ENCODE data around the gene SMOC2. TPM values are rescaled to one million over a fixed set of nuclear protein-coding genes. Genes with fewer than 3 reads are reported as not detected.

SMOC2 gene
- total RNA-seq, 4 donors from 2014 or later, result 74.7 to 139 (median 118) TPM

GRCh38 chr6:168678077-168678476 is 237.1 kb downstream of the SMOC2 start:
- H3K4me3 ChIP-seq, result no peak overlapping the region
- H3K36me3 ChIP-seq, result no peaks in the 10 kb centered on the region
- no peak overlapping the region for H3K27ac ChIP-seq
- H3K27me3 ChIP-seq, result no peaks in the 10 kb centered on the region
- no peak for DNase-seq (ENCODE audit: low spot score in 2 of 2)
- no peaks in the 10 kb centered on the region for H3K4me1 ChIP-seq
- 44 to 74% methylated on average over 1 of the region's 1 CpG for WGBS, 2 donors
- no peaks in the 10 kb centered on the region for H3K9me3 ChIP-seq
- no peak for TF ChIP-seq POLR2A (IDR thresholded peaks at IDR 0.05)
- TF ChIP-seq CTCF (IDR thresholded peaks at IDR 0.05), result no peak
- no peak for TF ChIP-seq EP300 (IDR thresholded peaks at IDR 0.05)

- TF ChIP-seq POLR2A (IDR thresholded peaks at IDR 0.05) (no peak), CTCF (IDR thresholded peaks at IDR 0.05) (no peak)
- no peak for DNase-seq (ENCODE audit: low spot score in 2 of 2)
- Histone ChIP-seq H3K4me1 (peaks cover 0 to 4% (median 0%) of the 10 kb centered on the region in 4 donors), H3K27me3 (no peaks in the 10 kb centered on the region), H3K9me3 (no peaks in the 10 kb centered on the region), H3K27ac (no peak overlapping the region), H3K36me3 (no peaks in the 10 kb centered on the region), H3K4me3 (no peak overlapping the region)
- 53 to 61% methylated on average over 5 of the region's 5 CpGs for WGBS, 2 donors
Measured at GRCh38 chr6:168678588-168678987, 237.6 kb downstream of the SMOC2 start.

GRCh38 chr6:168681748-168682147 is 240.8 kb downstream of the SMOC2 start:
- Histone ChIP-seq H3K36me3 (no peaks in the 10 kb centered on the region), H3K27ac (no peak overlapping the region), H3K4me1 (peaks cover 0 to 7% (median 0%) of the 10 kb centered on the region in 4 donors), H3K9me3 (no peaks in the 10 kb centered on the region), H3K4me3 (no peak overlapping the region), H3K27me3 (no peaks in the 10 kb centered on the region)
- no peak for DNase-seq (ENCODE audit: low spot score in 2 of 2)
- TF ChIP-seq CTCF (IDR thresholded peaks at IDR 0.05), result no peak
- no peak for TF ChIP-seq EP300 (IDR thresholded peaks at IDR 0.05)
- TF ChIP-seq POLR2A (IDR thresholded peaks at IDR 0.05), result no peak
- WGBS, 2 donors, result 86 to 89% methylated on average over 5 of the region's 5 CpGs

GRCh38 chr6:168683621-168684020 is 242.6 kb downstream of the SMOC2 start:
- no peak for TF ChIP-seq POLR2A (IDR thresholded peaks at IDR 0.05)
- no peak for TF ChIP-seq CTCF (IDR thresholded peaks at IDR 0.05)
- no peak for TF ChIP-seq EP300 (IDR thresholded peaks at IDR 0.05)
- Histone ChIP-seq H3K27me3 (no peaks in the 10 kb centered on the region), H3K27ac (no peak overlapping the region), H3K4me3 (no peak overlapping the region), H3K4me1 (peaks cover 0 to 7% (median 0%) of the 10 kb centered on the region in 4 donors), H3K36me3 (no peaks in the 10 kb centered on the region), H3K9me3 (no peaks in the 10 kb centered on the region)
- 24 to 26% methylated on average over 11 of the region's 11 CpGs for WGBS, 2 donors
- no peak for DNase-seq (ENCODE audit: low spot score in 2 of 2)

GRCh38 chr6:168684471-168684870 is 243.5 kb downstream of the SMOC2 start:
- no peaks in the 10 kb centered on the region for H3K27me3 ChIP-seq
- H3K27ac ChIP-seq, result no peak overlapping the region
- peaks cover 0 to 7% (median 0%) of the 10 kb centered on the region in 4 donors for H3K4me1 ChIP-seq
- no peak for DNase-seq (ENCODE audit: low spot score in 2 of 2)
- no peaks in the 10 kb centered on the region for H3K36me3 ChIP-seq
- WGBS, 2 donors, result 66 to 75% methylated on average over 8 of the region's 8 CpGs
- no peak overlapping the region for H3K4me3 ChIP-seq
- H3K9me3 ChIP-seq, result no peaks in the 10 kb centered on the region
- TF ChIP-seq EP300 (IDR thresholded peaks at IDR 0.05), result no peak
- TF ChIP-seq CTCF (IDR thresholded peaks at IDR 0.05), result no peak
- no peak for TF ChIP-seq POLR2A (IDR thresholded peaks at IDR 0.05)

Measured in tibial nerve (tissue), 4 donors.